H9 (cell line): ENCODE results near the gene IL17F. TPM values are rescaled to one million over a fixed set of nuclear protein-coding genes. Genes with fewer than 3 reads are reported as not detected.

ENCODE experiments used
- DNase-seq: peaks from one replicate; pipeline ENCODE4 v3.0.0-alpha.2; 2017
- H2AFZ ChIP-seq: one replicate; pipeline ENCODE4 v1.6.1; 2013; ENCODE audit warnings: mild to moderate bottlenecking, low read length, control low read depth, moderate library complexity
- H2AK5ac ChIP-seq: 2 replicates; pipeline ENCODE4 v1.6.1; 2013; ENCODE audit warnings: low read length, control low read depth, mixed read lengths; ENCODE audit not compliant: insufficient read length
- H2BK120ac ChIP-seq: one replicate; pipeline ENCODE4 v1.6.1; 2013; ENCODE audit warnings: low read depth, mild to moderate bottlenecking, low read length, control low read depth, inconsistent platforms; ENCODE audit not compliant: poor library complexity, severe bottlenecking
- H2BK12ac ChIP-seq: 2 replicates; pipeline ENCODE4 v1.6.1; 2013; ENCODE audit warnings: low read length, control low read depth, mixed read lengths, low read depth; ENCODE audit not compliant: insufficient read length
- H2BK15ac ChIP-seq: 2 replicates; pipeline ENCODE4 v1.6.1; 2013; ENCODE audit warnings: low read depth, low read length, control low read depth
- H2BK20ac ChIP-seq: one replicate; pipeline ENCODE4 v1.6.1; 2013; ENCODE audit warnings: low read depth, mild to moderate bottlenecking, low read length, control low read depth, inconsistent platforms; ENCODE audit not compliant: poor library complexity, severe bottlenecking
- H2BK5ac ChIP-seq: 2 replicates; pipeline ENCODE4 v1.6.1; 2013; ENCODE audit warnings: low read length, control low read depth, mixed read lengths; ENCODE audit not compliant: insufficient read length
- H3K14ac ChIP-seq: 2 replicates; pipeline ENCODE4 v1.6.1; 2013; ENCODE audit warnings: low read length, control low read depth; ENCODE audit not compliant: insufficient read depth
- H3K18ac ChIP-seq: 2 replicates; pipeline ENCODE4 v1.6.1; 2013; ENCODE audit warnings: low read depth, mild to moderate bottlenecking, mixed read lengths, low read length, control low read depth; ENCODE audit not compliant: insufficient read length
- H3K23ac ChIP-seq: 2 replicates; pipeline ENCODE4 v1.6.1; 2013; ENCODE audit warnings: low read length, control low read depth, mixed read lengths, low read depth; ENCODE audit not compliant: insufficient read length
- H3K23me2 ChIP-seq: 2 replicates; pipeline ENCODE4 v1.6.1; 2013; ENCODE audit warnings: low read depth, mild to moderate bottlenecking, mixed read lengths, low read length, control low read depth; ENCODE audit not compliant: insufficient read length, poor library complexity, severe bottlenecking
- H3K27ac ChIP-seq: 2 replicates; pipeline ENCODE4 v1.5.1; 2013; ENCODE audit warnings: low read length, control low read depth, mixed read lengths, low read depth; ENCODE audit not compliant: insufficient read length
- H3K27me3 ChIP-seq: 2 replicates; pipeline ENCODE4 v1.6.1; 2013; ENCODE audit warnings: low read length, control low read depth, inconsistent platforms; ENCODE audit not compliant: insufficient read depth
- H3K4ac ChIP-seq: 2 replicates; pipeline ENCODE4 v1.6.1; 2013; ENCODE audit warnings: low read depth, mild to moderate bottlenecking, control low read depth, inconsistent platforms, low read length, moderate library complexity
- H3K4me1 ChIP-seq: 2 replicates; pipeline ENCODE4 v1.6.1; 2013; ENCODE audit warnings: low read length, control low read depth, inconsistent platforms; ENCODE audit not compliant: insufficient read depth
- H3K4me2 ChIP-seq: 2 replicates; pipeline ENCODE4 v1.6.1; 2013; ENCODE audit warnings: low read length, control low read depth, mixed read lengths; ENCODE audit not compliant: insufficient read length, insufficient read depth
- H3K56ac ChIP-seq: 2 replicates; pipeline ENCODE4 v1.6.1; 2013; ENCODE audit warnings: low read depth, mild to moderate bottlenecking, mixed read lengths, low read length, control low read depth; ENCODE audit not compliant: insufficient read length
- H3K79me1 ChIP-seq: 2 replicates; pipeline ENCODE4 v1.6.1; 2013; ENCODE audit warnings: low read depth, mild to moderate bottlenecking, moderate library complexity, low read length, control low read depth, inconsistent platforms; ENCODE audit not compliant: insufficient read depth, poor library complexity, severe bottlenecking
- H3K79me2 ChIP-seq: 2 replicates; pipeline ENCODE4 v1.6.1; 2013; ENCODE audit warnings: low read length, control low read depth, inconsistent platforms; ENCODE audit not compliant: insufficient read depth
- H3K9ac ChIP-seq: 2 replicates; pipeline ENCODE4 v1.6.1; 2013; ENCODE audit warnings: low read length, control low read depth, mixed read lengths; ENCODE audit not compliant: insufficient read length; ENCODE audit errors: extremely low read depth
- H3K9me3 ChIP-seq: one replicate; pipeline ENCODE4 v1.6.1; 2013; ENCODE audit warnings: low read depth, low read length, inconsistent platforms; ENCODE audit not compliant: control insufficient read depth
- H3T11ph ChIP-seq: one replicate; pipeline ENCODE4 v1.6.1; 2013; ENCODE audit warnings: mild to moderate bottlenecking, low read length, control low read depth, inconsistent platforms
- H4K20me1 ChIP-seq: one replicate; pipeline ENCODE4 v1.6.1; 2013; ENCODE audit not compliant: control insufficient read depth, insufficient read length, insufficient read depth
- H4K5ac ChIP-seq: 2 replicates; pipeline ENCODE4 v1.6.1; 2013; ENCODE audit warnings: low read depth, mild to moderate bottlenecking, mixed read lengths, low read length, control low read depth; ENCODE audit not compliant: insufficient read length
- H4K8ac ChIP-seq: replicated peaks from 2 replicates; pipeline ENCODE4 v1.6.1; 2013; ENCODE audit warnings: low read length, control low read depth, mixed read lengths, low read depth; ENCODE audit not compliant: insufficient read length
- H4K91ac ChIP-seq: 2 replicates; pipeline ENCODE4 v1.6.1; 2013; ENCODE audit warnings: low read depth, mild to moderate bottlenecking, moderate library complexity, mixed read lengths, low read length, control low read depth; ENCODE audit not compliant: insufficient read length
- H3K27ac Mint-ChIP-seq, 3 experiments: 2 replicates in 2 of 3; 3 replicates in 1 of 3; pipeline ENCODE4 v1.8.0; 2020 to 2021; ENCODE audit warnings: mixed read lengths in 3 of 3, mild to moderate bottlenecking in 1 of 3, moderate library complexity in 1 of 3
- H3K27me3 Mint-ChIP-seq: 2 replicates; pipeline ENCODE4 v1.8.0; 2021; ENCODE audit warnings: low read depth, mild to moderate bottlenecking, moderate library complexity, mixed read lengths
- H3K36me3 Mint-ChIP-seq, 3 experiments: 2 replicates in 2 of 3; 3 replicates in 1 of 3; pipeline ENCODE4 v1.8.0; 2020 to 2021; ENCODE audit warnings: low read depth in 3 of 3, mixed read lengths in 3 of 3; ENCODE audit not compliant: insufficient read depth in 1 of 3
- H3K4me1 Mint-ChIP-seq, 2 experiments: 2 replicates each; pipeline ENCODE4 v1.8.0; 2020; ENCODE audit warnings: mixed read lengths in 2 of 2
- H3K4me3 Mint-ChIP-seq, 2 experiments: 2 replicates in 1 of 2; 3 replicates in 1 of 2; pipeline ENCODE4 v1.8.0; 2020 to 2021; ENCODE audit warnings: mild to moderate bottlenecking in 2 of 2, mixed read lengths in 2 of 2, moderate library complexity in 1 of 2
- H3K9me3 Mint-ChIP-seq, 2 experiments: 2 replicates in 1 of 2; 3 replicates in 1 of 2; pipeline ENCODE4 v1.8.0; 2020; ENCODE audit warnings: mild to moderate bottlenecking in 2 of 2, mixed read lengths in 2 of 2, moderate library complexity in 1 of 2
- WGBS: extraction: QIAGEN DNeasy Blood & Tissue Kit; methylation state at CpG from one replicate; pipeline ENCODE4 v1.1.7; 2013; ENCODE audit warnings: missing lambda C conversion rate, low lambda C conversion rate, mixed read lengths; ENCODE audit not compliant: insufficient read length; ENCODE audit errors: extremely low coverage; 5-methylcytosine and 5-hydroxymethylcytosine counted together
- total RNA-seq: library from RNA; stranded (reverse); gene quantifications from 2 replicates; pipeline ENCODE4 v1.2.1, GENCODE V29; 2021
- TF ChIP-seq, protein P1 (sequence below): fragments of 200-600 bp; sonication (generic); conservative IDR thresholded peaks from 3 replicates; pipeline ENCODE4 v1.8.0; 2021; ENCODE audit warnings: antibody characterized with exemption, mild to moderate bottlenecking

Gene IL17F
- total RNA-seq, 1 experiment from 2014 or later: not detected

DNA sequence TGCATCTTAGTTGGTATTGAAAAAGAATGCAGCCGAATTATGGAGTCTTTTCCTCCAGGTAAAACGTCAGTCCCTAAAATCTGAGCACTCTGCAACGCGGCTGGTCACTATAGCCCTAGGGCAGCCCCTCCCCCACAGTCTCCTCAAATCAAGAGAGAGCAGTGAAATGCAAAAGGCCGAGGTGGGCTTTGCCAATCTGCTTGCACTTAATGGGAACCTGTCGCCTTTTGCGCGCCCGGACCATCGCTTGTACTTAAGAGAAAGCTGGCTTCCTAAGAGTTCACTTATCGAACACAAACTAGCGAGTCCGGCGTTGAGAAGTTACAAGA, 39.8 kb upstream of the IL17F start:
- Histone ChIP-seq H3T11ph (peak overlapping the region; percentile 24), H3K4me1 (peaks cover 3% of the 10 kb centered on the region; the same call in 1 of the 2 replicates)
- no CpG with 5 or more reads among the region's 14 CpGs for WGBS

More for the DNA sequence above, 39.8 kb upstream of the IL17F start:
- H2BK20ac ChIP-seq: no peak overlapping the region
- peak overlapping the region; percentile 69; the same call in 1 of the 2 replicates for H2BK15ac ChIP-seq
- peak overlapping the region; percentile 98 for H3K18ac ChIP-seq
- no peak overlapping the region for H2AK5ac ChIP-seq
- no peaks in the 10 kb centered on the region for H4K20me1 ChIP-seq
- H3K27ac ChIP-seq: peak overlapping the region; percentile 77
- Mint-ChIP-seq H3K36me3 (peaks cover 39 to 47% (median 44%) of the 10 kb centered on the region in 3 experiments; a peak in 6 of 7 replicates), H3K4me1 (peaks cover 14 to 20% of the 10 kb centered on the region in 2 experiments), H3K4me3 (no peak overlapping the region), H3K27ac (no peak overlapping the region; a peak in 3 of 7 replicates), H3K9me3 (no peaks in the 10 kb centered on the region), H3K27me3 (no peaks in the 10 kb centered on the region)
- peak overlapping the region; percentile 71 for H4K91ac ChIP-seq
- H3K56ac ChIP-seq: peak overlapping the region; percentile 84
- TF ChIP-seq, protein P1, sequence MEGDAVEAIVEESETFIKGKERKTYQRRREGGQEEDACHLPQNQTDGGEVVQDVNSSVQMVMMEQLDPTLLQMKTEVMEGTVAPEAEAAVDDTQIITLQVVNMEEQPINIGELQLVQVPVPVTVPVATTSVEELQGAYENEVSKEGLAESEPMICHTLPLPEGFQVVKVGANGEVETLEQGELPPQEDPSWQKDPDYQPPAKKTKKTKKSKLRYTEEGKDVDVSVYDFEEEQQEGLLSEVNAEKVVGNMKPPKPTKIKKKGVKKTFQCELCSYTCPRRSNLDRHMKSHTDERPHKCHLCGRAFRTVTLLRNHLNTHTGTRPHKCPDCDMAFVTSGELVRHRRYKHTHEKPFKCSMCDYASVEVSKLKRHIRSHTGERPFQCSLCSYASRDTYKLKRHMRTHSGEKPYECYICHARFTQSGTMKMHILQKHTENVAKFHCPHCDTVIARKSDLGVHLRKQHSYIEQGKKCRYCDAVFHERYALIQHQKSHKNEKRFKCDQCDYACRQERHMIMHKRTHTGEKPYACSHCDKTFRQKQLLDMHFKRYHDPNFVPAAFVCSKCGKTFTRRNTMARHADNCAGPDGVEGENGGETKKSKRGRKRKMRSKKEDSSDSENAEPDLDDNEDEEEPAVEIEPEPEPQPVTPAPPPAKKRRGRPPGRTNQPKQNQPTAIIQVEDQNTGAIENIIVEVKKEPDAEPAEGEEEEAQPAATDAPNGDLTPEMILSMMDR: no peak
- H3K14ac ChIP-seq: peak overlapping the region; percentile 100
- H2BK12ac ChIP-seq: no peak overlapping the region
- DNase-seq: peak; percentile 81
- peak overlapping the region; percentile 92 for H4K5ac ChIP-seq
- H2BK120ac ChIP-seq: peak overlapping the region; percentile 89
- peak overlapping the region; percentile 77 for H3K4me2 ChIP-seq
- no peak overlapping the region for H2AFZ ChIP-seq
- H3K79me1 ChIP-seq: peaks cover 10% of the 10 kb centered on the region
- H4K8ac ChIP-seq: no peak overlapping the region
- H2BK5ac ChIP-seq: peak overlapping the region; percentile 81
- H3K4ac ChIP-seq: peak overlapping the region; percentile 89; the same call in 1 of the 2 replicates
- H3K79me2 ChIP-seq: peaks cover 12% of the 10 kb centered on the region; the same call in 1 of the 2 replicates
- H3K9me3 ChIP-seq: no peaks in the 10 kb centered on the region
- H3K23me2 ChIP-seq: peaks cover 3% of the 10 kb centered on the region
- no peaks in the 10 kb centered on the region for H3K27me3 ChIP-seq
- H3K9ac ChIP-seq: peak overlapping the region; percentile 98
- no peak overlapping the region for H3K23ac ChIP-seq
